Kidney (tissue), 14 donors: ENCODE measurements around the gene PDE8A. TPM values are rescaled to one million over a fixed set of nuclear protein-coding genes. Genes with fewer than 3 reads are reported as not detected.

ENCODE experiments used
- DNase-seq, 5 donors: peaks; one replicate each; pipeline ENCODE4 v3.0.0-alpha.2; 2013 to 2020
- FAIRE-seq: peaks from 2 replicates; lab custom pipeline; 2012; peaks lifted over from hg19 to GRCh38; lab: Jason Lieb, UNC
- H3K27ac ChIP-seq, 2 donors: one replicate each; pipeline ENCODE4 v1.7.0; 2013; ENCODE audit warnings: low read depth in 2 of 2, low read length in 2 of 2, inconsistent platforms in 1 of 2
- H3K27me3 ChIP-seq: one replicate; pipeline ENCODE4 v1.7.1; 2013; ENCODE audit warnings: low read length, inconsistent platforms; ENCODE audit not compliant: control insufficient read depth, insufficient read depth
- H3K36me3 ChIP-seq, 3 donors: one replicate each; pipeline versions ENCODE4 v1.7.0 to v1.7.1; 2013; ENCODE audit warnings: low read length in 3 of 3, control low read depth in 1 of 3, inconsistent platforms in 1 of 3; ENCODE audit not compliant: insufficient read depth in 3 of 3, control insufficient read depth in 2 of 3
- H3K4me1 ChIP-seq, 3 donors: one replicate each; pipeline versions ENCODE4 v1.7.0 to v1.7.1; 2013; ENCODE audit warnings: low read length in 3 of 3, inconsistent platforms in 1 of 3, low read depth in 1 of 3; ENCODE audit not compliant: control insufficient read depth in 2 of 3, insufficient read depth in 2 of 3
- H3K4me3 ChIP-seq, 3 donors: one replicate each; pipeline versions ENCODE4 v1.7.0 to v1.8.1; 2013; ENCODE audit warnings: low read length in 3 of 3, control low read depth in 1 of 3, inconsistent platforms in 1 of 3
- H3K9ac ChIP-seq, 3 donors: one replicate each; pipeline versions ENCODE4 v1.7.0 to v1.7.1; 2013; ENCODE audit warnings: low read length in 3 of 3, control low read depth in 1 of 3, inconsistent platforms in 1 of 3
- H3K9me3 ChIP-seq, 3 donors: one replicate each; pipeline versions ENCODE4 v1.7.0 to v1.7.1; 2013; ENCODE audit warnings: low read length in 3 of 3, control low read depth in 1 of 3, inconsistent platforms in 1 of 3; ENCODE audit not compliant: control insufficient read depth in 2 of 3, insufficient read depth in 1 of 3
- intact Hi-C: fragments of 100-400 bp; cut with DNase I; formaldehyde crosslinking; loops from one replicate; pipeline ENCODE4 v1.11.1; 2022
- polyA plus RNA-seq: library from polyadenylated mRNA; stranded (reverse); fragments of 350-450 nt; fragmentation: Illumina TruSeq; extraction: RNeasy Lipid Tissue Mini Kit (QIAGEN cat#74804); gene quantifications from one replicate; pipeline ENCODE4 v1.2.3, GENCODE V29; 2014; ENCODE audit warnings: low read depth, low replicate concordance; ENCODE audit not compliant: insufficient read depth
- total RNA-seq: library from RNA; stranded (reverse); fragmentation: NEBNext Ultra II Directional; extraction: Animal tissue kit (Norgen Biotek cat#: 25700); gene quantifications from one replicate; pipeline ENCODE4 v1.2.1, GENCODE V29; 2021
- TF ChIP-seq, protein P1 (sequence below): IDR thresholded peaks from 3 replicates; pipeline ENCODE4 v1.5.1; 2012; ENCODE audit warnings: mild to moderate bottlenecking, moderate library complexity, borderline replicate concordance; ENCODE audit not compliant: insufficient read depth; ENCODE audit errors: extremely low read depth
- donor health status: control.
- donor health status: control.
- donor health status: control.
- donor health status: control.
- donor health status: control.
- donor health status: DM: yes; HTN: yes; CAD: no.
- donor health status: Normal renal cell carcinoma (clear cell type).

Gene PDE8A
- total and polyA plus RNA-seq, 2 donors from 2014 or later = 20.3 to 37.5 TPM

DNA sequence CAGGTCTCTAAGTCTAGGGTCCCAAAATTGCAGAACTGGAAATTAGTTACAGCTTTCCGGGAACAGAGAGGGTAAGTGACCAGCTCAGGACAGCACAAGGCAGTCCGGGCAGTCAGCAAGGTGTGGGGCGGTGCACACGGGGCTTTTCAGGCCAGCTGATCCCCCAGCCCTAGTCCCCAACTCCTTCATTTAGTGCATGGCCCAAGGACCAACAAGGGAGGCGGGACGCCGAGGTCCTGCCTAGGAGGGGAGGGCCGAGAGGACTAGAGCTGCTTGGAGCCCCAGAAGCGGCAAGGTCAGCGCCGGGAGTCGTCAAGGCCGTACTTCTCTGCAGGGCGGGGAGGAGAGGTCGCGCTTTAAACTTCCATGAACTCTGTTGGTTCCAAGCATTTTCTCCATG lies 2.0 kb upstream of the PDE8A start:
- peak overlapping the region in 1 of 2 donors; percentile 11 for H3K27ac ChIP-seq
- intact Hi-C loops = no loop called here
- peak overlapping the region in 1 of 3 donors; percentile 63 for H3K9ac ChIP-seq
- FAIRE-seq = no peak
- TF ChIP-seq, protein P1, sequence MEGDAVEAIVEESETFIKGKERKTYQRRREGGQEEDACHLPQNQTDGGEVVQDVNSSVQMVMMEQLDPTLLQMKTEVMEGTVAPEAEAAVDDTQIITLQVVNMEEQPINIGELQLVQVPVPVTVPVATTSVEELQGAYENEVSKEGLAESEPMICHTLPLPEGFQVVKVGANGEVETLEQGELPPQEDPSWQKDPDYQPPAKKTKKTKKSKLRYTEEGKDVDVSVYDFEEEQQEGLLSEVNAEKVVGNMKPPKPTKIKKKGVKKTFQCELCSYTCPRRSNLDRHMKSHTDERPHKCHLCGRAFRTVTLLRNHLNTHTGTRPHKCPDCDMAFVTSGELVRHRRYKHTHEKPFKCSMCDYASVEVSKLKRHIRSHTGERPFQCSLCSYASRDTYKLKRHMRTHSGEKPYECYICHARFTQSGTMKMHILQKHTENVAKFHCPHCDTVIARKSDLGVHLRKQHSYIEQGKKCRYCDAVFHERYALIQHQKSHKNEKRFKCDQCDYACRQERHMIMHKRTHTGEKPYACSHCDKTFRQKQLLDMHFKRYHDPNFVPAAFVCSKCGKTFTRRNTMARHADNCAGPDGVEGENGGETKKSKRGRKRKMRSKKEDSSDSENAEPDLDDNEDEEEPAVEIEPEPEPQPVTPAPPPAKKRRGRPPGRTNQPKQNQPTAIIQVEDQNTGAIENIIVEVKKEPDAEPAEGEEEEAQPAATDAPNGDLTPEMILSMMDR = no peak
- peak in 4 of 5 donors; percentile 20 to 83 (median 57) for DNase-seq
- H3K36me3 ChIP-seq = no peaks in the 10 kb centered on the region
- peak overlapping the region in 2 of 3 donors; percentile 16 to 80 for H3K4me3 ChIP-seq
- H3K9me3 ChIP-seq = no peaks in the 10 kb centered on the region
- peaks cover 0 to 6% (median 0%) of the 10 kb centered on the region in 3 donors for H3K4me1 ChIP-seq
- H3K27me3 ChIP-seq = no peaks in the 10 kb centered on the region

DNA sequence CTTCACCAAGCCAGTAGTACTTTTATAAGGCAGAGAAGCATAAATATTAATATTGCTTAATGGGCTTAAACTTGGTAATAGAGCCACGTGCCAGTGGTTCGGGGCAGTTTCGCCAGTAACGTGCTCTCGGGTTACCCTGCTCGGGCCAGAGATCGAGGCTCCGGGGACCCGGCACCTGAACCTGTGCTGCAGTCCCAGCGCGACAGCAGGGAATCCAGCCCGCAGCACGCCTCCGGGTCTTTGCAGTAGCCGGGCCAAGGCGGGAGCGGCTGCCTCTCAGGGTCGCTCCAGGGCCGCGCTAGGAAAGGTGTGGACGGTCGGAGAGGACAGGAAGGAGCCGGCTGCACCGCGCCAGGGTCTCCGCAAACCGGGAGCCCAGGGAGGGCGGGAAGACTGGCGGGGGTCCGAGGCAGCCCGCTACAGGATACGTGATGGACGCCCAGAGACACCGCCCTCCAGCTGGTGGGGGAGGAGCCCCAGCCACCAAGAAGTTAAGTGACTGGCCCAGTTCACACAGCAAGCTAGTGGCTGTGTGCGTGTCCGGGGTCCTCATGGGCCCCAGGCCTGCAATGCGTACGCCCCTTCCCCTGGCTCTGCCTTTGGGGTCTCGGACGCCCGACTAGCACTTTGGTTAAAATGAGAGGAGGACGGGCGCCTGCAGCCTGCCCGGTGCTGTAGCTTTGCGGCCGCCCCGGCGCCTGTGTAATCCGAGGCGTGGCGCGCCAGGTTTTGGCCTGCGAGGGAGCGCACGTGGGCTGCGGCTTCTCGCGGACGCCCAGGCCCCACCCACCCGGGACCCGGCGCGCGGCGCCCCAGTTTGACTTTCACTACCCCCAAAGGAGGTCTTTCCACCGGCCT lies 1.2 kb upstream of the PDE8A start:
- no peaks in the 10 kb centered on the region for H3K36me3 ChIP-seq
- H3K9me3 ChIP-seq = no peaks in the 10 kb centered on the region
- no peaks in the 10 kb centered on the region for H3K27me3 ChIP-seq
- peak overlapping the region; percentile 83 to 95 for H3K27ac ChIP-seq
- H3K9ac ChIP-seq = peak overlapping the region; percentile 9 to 63 (median 63)
- intact Hi-C loops = no loop called here
- peaks cover 0 to 8% (median 3%) of the 10 kb centered on the region in 3 donors for H3K4me1 ChIP-seq
- TF ChIP-seq, protein P1 = no peak
- H3K4me3 ChIP-seq = peak overlapping the region; percentile 63 to 80 (median 79)
- DNase-seq (peak; percentile 91 to 95 (median 94)), FAIRE-seq (no peak)

DNA sequence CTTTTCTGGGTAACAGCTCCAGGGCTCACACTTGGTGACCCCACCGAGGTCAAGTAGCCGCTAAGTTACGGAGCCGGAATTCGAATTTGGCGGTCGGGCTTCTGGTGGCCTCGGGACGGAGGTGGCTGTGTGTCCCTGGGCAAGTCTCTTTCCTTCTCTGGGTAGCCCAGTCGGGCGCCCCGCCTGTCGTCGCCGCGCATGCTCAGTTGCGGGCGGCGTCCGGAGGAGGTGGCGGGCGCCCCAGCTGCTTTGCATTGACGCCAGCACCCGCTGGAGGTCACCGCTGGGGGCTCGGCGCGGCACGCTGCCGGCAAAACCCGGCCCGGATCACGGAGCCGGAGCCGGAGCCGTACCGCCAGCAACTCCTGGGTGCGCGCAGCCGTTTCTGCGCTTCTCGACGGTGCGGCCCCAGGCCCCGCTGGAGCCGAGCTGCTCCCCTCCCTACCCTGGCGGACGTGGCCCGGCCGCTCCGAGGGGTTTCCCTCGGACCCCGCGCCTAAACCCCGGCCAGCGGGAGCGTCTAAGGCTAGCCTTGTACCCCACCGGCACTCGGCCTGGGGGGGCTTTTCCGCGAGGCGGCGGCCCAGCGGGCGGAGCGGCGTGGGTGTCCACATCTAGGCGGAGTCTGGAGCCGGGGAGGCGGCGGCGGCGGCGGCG lies 474 bp upstream of the PDE8A start:
- peak overlapping the region; percentile 63 to 85 (median 79) for H3K4me3 ChIP-seq
- FAIRE-seq = no peak
- TF ChIP-seq, protein P1 = peak; percentile 20
- H3K27ac ChIP-seq = peak overlapping the region; percentile 92 to 95
- peak overlapping the region in 1 of 3 donors; percentile 63 for H3K9ac ChIP-seq
- H3K27me3 ChIP-seq = no peaks in the 10 kb centered on the region
- DNase-seq = peak; percentile 96 to 98 (median 98)
- H3K9me3 ChIP-seq = no peaks in the 10 kb centered on the region
- H3K4me1 ChIP-seq = peaks cover 0 to 9% (median 6%) of the 10 kb centered on the region in 3 donors
- intact Hi-C loops = no loop called here
- no peaks in the 10 kb centered on the region for H3K36me3 ChIP-seq
